Renal cortical epithelial cell (primary cell): ENCODE data around the gene NEUROG1. TPM values are rescaled to one million over a fixed set of nuclear protein-coding genes. Genes with fewer than 3 reads are reported as not detected.

Experiments used
- DNase-seq: peaks from one replicate; pipeline ENCODE4 v3.0.0-alpha.2; 2011; ENCODE audit warnings: low read depth
- total RNA-seq: library from RNA; depleted of rRNA; stranded (reverse); fragments of >200 nt; gene quantifications from 2 replicates; pipeline ENCODE4 v1.2.3, GENCODE V29; 2014

NEUROG1 gene
- total RNA-seq, 1 donor from 2014 or later = not detected

GRCh38 chr5:135564331-135564730, 28.6 kb upstream of the NEUROG1 start:
- DNase-seq = no peak

- no peak for DNase-seq
Observed at GRCh38 chr5:135561266-135561665, 25.5 kb upstream of the NEUROG1 start.

DNA sequence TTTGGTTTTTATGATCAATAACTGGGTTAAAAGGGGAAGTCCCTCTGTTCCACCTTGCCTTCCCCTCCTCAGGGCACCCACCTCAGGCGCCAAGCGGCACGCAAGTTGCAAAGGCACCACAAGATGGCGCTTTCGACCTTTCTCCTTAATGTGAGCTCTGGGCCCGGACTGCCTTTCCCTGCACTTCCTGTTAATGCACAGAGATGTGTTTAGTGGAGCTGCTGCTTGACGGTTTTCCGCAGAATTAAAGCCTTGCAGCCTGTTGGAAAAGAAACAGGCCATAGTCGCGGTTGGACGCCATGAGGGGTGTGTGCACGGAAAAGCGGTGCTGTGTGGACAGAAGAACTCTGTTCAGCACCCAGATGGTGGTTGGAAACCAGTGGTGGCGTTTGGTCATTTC, 25.1 kb upstream of the NEUROG1 start:
- peak; percentile 55 for DNase-seq

GRCh38 chr5:135559354-135559753, 23.6 kb upstream of the NEUROG1 start:
- DNase-seq = no peak

GRCh38 chr5:135557076-135557838, 21.5 kb upstream of the NEUROG1 start:
- DNase-seq = no peak

GRCh38 chr5:135556620-135557019, 20.9 kb upstream of the NEUROG1 start:
- no peak for DNase-seq

GRCh38 chr5:135555530-135555929, 19.8 kb upstream of the NEUROG1 start:
- no peak for DNase-seq

DNA sequence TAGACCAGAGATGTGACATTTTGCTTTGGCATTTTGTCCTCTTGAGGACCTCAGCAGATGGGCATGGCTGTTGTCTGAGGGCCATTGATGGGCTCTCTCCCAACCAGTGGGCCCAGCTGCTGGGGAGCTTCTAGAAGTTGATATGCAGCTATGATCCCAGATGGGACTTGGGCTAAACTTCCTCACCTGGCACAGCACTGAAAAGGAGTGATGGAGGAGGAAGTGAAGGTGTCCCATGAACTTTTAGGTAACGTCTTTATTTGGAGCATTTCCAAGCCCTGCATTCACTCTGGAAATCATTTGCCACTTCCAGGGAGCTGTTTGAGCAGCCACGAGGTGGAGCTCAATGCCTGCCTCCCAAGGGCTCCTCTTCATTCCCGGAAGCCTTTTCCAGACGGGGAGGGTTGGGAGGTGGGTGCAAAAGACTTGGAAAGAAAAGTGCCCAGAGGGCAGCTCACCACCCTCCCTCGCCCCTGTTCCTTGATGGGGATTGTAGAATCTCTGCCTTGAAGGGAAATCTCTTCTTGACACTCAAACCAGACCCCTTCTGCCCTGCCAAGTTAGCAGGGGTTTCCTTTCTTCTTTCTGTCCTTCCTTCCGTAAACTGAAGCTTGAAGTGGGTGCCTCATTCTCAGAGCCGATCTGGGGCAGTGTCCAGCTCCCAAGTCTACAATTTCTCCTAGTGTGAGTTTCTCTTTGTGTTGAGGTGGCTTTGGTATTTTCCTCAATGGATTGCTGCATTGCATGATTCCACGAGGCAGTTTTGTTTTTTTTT, 18.1 kb upstream of the NEUROG1 start:
- peak; percentile 42 for DNase-seq

DNA sequence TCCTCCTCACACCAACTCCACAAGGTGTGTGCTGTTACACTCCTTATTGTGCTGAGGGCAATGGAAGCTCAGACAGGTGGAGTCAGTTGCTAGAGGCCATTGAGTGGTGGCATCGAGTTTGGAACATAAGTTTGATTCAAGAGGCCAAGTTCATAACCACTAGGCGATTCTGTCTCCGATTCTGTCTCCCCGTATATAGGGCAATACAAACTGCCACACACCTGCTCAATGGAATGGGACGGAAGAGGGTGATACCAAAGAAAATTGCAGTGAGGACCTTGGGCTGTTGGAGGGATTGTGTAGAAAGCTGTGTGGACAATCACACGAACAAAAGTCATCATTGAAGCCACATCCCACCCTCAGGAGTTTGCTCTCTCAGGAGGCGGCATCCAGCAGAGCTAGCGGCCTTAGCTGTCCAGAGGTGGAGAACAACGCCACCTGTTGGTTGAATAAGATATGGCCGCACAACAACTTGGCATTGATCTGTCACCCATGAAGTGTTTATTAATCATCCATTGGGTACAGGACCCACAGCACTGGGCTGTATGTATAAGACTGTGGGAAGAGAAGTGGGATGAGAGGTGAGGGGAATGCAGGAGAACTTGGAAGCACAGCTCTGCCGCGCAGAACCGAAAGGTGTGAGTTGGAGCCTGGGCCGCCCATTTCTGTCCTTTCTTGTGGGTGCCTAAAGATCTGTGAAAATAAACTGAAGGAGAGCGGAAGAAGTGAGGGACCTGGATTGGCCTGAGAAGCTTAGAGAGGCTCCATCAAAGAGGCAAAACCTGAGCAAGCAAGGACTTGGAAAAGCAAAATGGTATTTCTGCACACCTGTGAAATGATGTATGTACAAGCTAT, 16.1 kb upstream of the NEUROG1 start:
- peak; percentile 76 for DNase-seq

GRCh38 chr5:135549413-135549812, 13.6 kb upstream of the NEUROG1 start:
- DNase-seq = no peak

- no peak for DNase-seq
Observed at GRCh38 chr5:135547590-135548254, 12.0 kb upstream of the NEUROG1 start.

GRCh38 chr5:135546912-135547311, 11.1 kb upstream of the NEUROG1 start:
- DNase-seq = no peak

DNA sequence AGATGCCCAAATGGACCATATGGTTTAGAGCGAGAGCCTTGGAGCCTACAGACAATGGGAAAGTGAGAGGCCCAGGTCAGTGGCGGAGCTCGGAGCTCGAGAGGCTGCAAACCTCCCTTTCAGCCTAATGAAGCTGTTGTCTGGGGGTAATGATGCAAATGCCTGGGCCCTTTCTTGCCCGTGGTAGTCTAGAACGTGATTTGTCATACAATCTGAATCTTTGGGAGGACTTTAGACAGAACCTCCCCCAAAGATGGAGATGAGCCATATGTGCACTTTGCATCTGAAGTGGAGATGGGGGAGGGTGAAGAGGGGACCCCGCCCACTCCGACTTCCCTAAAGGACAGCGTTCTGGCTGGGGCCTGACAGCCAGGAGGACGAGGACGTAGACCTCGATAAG, 10.3 kb upstream of the NEUROG1 start:
- DNase-seq = no peak

- no peak for DNase-seq
Observed at GRCh38 chr5:135545099-135545498, 9.3 kb upstream of the NEUROG1 start.

DNA sequence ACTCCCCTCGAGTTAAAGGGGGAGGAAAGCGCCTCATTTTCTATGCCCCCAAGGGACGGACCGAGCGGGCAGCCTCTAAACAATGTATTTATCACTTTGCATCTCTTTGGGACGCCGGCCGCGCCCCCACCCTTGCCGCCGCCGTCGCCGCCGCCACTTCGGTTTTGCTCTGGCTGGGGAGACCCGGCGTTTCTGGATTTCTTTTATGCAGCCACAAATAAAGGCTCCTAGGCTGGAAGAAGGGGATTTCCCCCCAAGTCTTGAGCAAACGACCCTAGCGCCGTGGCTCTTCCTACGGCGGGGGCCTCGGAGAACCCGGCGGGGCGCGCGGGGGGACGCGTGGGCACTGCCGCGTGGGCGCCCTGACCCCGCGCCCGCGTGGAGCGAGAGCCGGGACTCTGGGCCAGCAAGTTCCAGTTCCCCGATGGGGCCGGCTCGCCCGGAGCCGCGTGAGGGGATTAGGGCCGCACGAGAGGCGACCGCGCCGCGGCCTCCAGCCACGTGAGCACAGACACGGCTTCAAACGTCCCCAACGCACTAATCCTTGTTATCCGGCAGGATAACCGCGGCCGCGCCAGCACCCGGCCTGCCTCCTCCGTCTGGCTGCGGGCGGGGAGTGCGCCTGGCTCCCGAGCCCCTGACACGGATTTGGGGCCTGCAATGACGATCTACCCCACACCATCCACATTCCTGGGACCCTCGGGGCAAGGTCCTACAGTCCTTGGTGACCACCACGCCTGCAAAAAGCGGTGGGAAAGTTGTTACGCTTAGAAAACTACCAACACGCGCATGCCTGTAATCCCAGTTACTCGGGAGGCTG, 7.9 kb upstream of the NEUROG1 start:
- no peak for DNase-seq

DNA sequence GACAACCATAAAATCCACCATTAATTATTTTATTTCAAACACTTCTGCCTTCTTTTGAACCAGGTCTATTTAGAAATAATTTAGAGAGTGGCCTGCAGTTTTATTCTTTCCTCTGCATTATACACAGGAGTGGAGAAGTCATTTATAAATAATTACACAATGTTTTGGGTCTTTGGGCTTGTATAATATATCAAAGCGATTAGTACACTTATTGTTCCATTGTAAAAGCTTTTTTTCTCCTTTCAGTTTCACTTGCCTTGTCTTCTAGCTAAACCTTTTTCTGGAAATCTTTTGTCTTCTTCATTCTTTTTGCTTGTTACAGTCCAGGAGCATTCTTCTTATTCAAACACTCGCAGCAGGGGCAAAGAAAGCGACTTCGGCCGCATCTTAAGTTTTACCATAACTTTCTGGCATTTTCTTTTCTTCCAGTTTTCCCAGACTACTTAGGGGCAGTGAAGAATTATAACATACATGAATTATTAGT, 7.3 kb upstream of the NEUROG1 start:
- DNase-seq = no peak

GRCh38 chr5:135541807-135542502, 6.2 kb upstream of the NEUROG1 start:
- no peak for DNase-seq

- DNase-seq = no peak
Observed at GRCh38 chr5:135539430-135540005, 3.8 kb upstream of the NEUROG1 start.

- DNase-seq = no peak
Observed at GRCh38 chr5:135538261-135538660, 2.5 kb upstream of the NEUROG1 start.

- DNase-seq = no peak
Observed at GRCh38 chr5:135537745-135538144, 2.0 kb upstream of the NEUROG1 start.
